Immature natural killer cell (primary cell): ENCODE results near the gene HTT. TPM values are rescaled to one million over a fixed set of nuclear protein-coding genes. Genes with fewer than 3 reads are reported as not detected.

Experiments
- DNase-seq, 3 donors: peaks; one replicate each; pipeline ENCODE4 v3.0.0; 2022; ENCODE audit warnings: mixed read lengths in 1 of 3
- H3K27ac Mint-ChIP-seq, 6 donors: one replicate each; pipeline ENCODE4 v1.8.0; 2020; ENCODE audit warnings: mixed read lengths in 6 of 6, mild to moderate bottlenecking in 5 of 6, inconsistent platforms in 4 of 6, moderate library complexity in 3 of 6
- H3K27me3 Mint-ChIP-seq, 3 donors: one replicate each; pipeline ENCODE4 v1.8.0; 2020 to 2021; ENCODE audit warnings: low read depth in 3 of 3, mild to moderate bottlenecking in 3 of 3, mixed read lengths in 3 of 3, moderate library complexity in 3 of 3, inconsistent platforms in 1 of 3
- H3K36me3 Mint-ChIP-seq, 3 donors: one replicate each; pipeline ENCODE4 v1.8.0; 2020; ENCODE audit warnings: mixed read lengths in 3 of 3, inconsistent platforms in 2 of 3, mild to moderate bottlenecking in 2 of 3
- H3K4me1 Mint-ChIP-seq, 2 donors: one replicate each; pipeline ENCODE4 v1.8.0; 2020; ENCODE audit warnings: inconsistent platforms in 2 of 2, mild to moderate bottlenecking in 2 of 2, mixed read lengths in 2 of 2, moderate library complexity in 1 of 2
- H3K4me3 Mint-ChIP-seq, 5 donors: one replicate each; pipeline ENCODE4 v1.8.0; 2020; ENCODE audit warnings: mild to moderate bottlenecking in 5 of 5, mixed read lengths in 5 of 5, inconsistent platforms in 3 of 5, moderate library complexity in 3 of 5
- H3K9me3 Mint-ChIP-seq, 6 donors: one replicate each; pipeline ENCODE4 v1.8.0; 2020; ENCODE audit warnings: mild to moderate bottlenecking in 6 of 6, mixed read lengths in 6 of 6, inconsistent platforms in 4 of 6, moderate library complexity in 3 of 6
- polyA plus RNA-seq, 3 donors: library from polyadenylated mRNA; unstranded; fragments of 300-500 nt; fragmentation: Illumina TruSeq; gene quantifications; one replicate each; pipeline ENCODE4 v1.2.3, GENCODE V29; 2021

HTT gene
- polyA plus RNA-seq, 3 donors from 2014 or later = 5.3 to 16.9 (median 6.2) TPM

GRCh38 chr4:3199653-3200422, 125.4 kb downstream of the HTT start:
- H3K27ac Mint-ChIP-seq = peak overlapping the region; percentile 92 to 99 (median 96)
- H3K27me3 Mint-ChIP-seq = peaks cover 0 to 9% (median 3%) of the 10 kb centered on the region in 3 donors
- no peaks in the 10 kb centered on the region for H3K9me3 Mint-ChIP-seq
- H3K4me3 Mint-ChIP-seq = no peak overlapping the region
- peaks cover 93 to 94% of the 10 kb centered on the region in 2 donors for H3K4me1 Mint-ChIP-seq
- no peak for DNase-seq
- peaks cover 0 to 23% (median 4%) of the 10 kb centered on the region in 3 donors for H3K36me3 Mint-ChIP-seq

- Mint-ChIP-seq H3K4me1 (peaks cover 88 to 90% of the 10 kb centered on the region in 2 donors), H3K27ac (peak overlapping the region; percentile 92 to 99 (median 98)), H3K9me3 (no peaks in the 10 kb centered on the region), H3K4me3 (peak overlapping the region in 3 of 5 donors; percentile 38 to 56 (median 45)), H3K36me3 (peaks cover 0 to 19% (median under 1%) of the 10 kb centered on the region in 3 donors), H3K27me3 (peaks cover 0 to 9% (median 3%) of the 10 kb centered on the region in 3 donors)
- DNase-seq = no peak
Observed at GRCh38 chr4:3200423-3201090, 126.1 kb downstream of the HTT start.

- Mint-ChIP-seq H3K4me1 (peaks cover 82 to 86% of the 10 kb centered on the region in 2 donors), H3K4me3 (peak overlapping the region; percentile 70 to 92 (median 85)), H3K27me3 (peaks cover 0 to 9% (median 3%) of the 10 kb centered on the region in 3 donors), H3K9me3 (no peaks in the 10 kb centered on the region), H3K27ac (peak overlapping the region; percentile 92 to 99 (median 98)), H3K36me3 (peaks cover 4 to 23% (median 9%) of the 10 kb centered on the region in 3 donors)
- DNase-seq = peak; percentile 82 to 86 (median 85)
Observed at GRCh38 chr4:3201718-3202702, 127.5 kb downstream of the HTT start.

GRCh38 chr4:3202836-3203820, 128.6 kb downstream of the HTT start:
- Mint-ChIP-seq H3K27me3 (peaks cover 0 to 9% (median 3%) of the 10 kb centered on the region in 3 donors), H3K4me1 (peaks cover 75 to 83% of the 10 kb centered on the region in 2 donors), H3K9me3 (no peaks in the 10 kb centered on the region), H3K4me3 (peak overlapping the region; percentile 70 to 92 (median 85)), H3K27ac (peak overlapping the region; percentile 92 to 99 (median 98)), H3K36me3 (peaks cover 13 to 34% (median 19%) of the 10 kb centered on the region in 3 donors)
- peak; percentile 47 to 62 (median 59) for DNase-seq

GRCh38 chr4:3203971-3204431, 129.5 kb downstream of the HTT start:
- H3K4me1 Mint-ChIP-seq = peaks cover 67 to 83% of the 10 kb centered on the region in 2 donors
- H3K36me3 Mint-ChIP-seq = peaks cover 20 to 39% (median 26%) of the 10 kb centered on the region in 3 donors
- H3K27ac Mint-ChIP-seq = peak overlapping the region; percentile 92 to 99 (median 98)
- peak overlapping the region; percentile 70 to 92 (median 85) for H3K4me3 Mint-ChIP-seq
- peaks cover 0 to 9% (median 3%) of the 10 kb centered on the region in 3 donors for H3K27me3 Mint-ChIP-seq
- no peak for DNase-seq
- no peaks in the 10 kb centered on the region for H3K9me3 Mint-ChIP-seq

GRCh38 chr4:3205995-3206394, 131.5 kb downstream of the HTT start:
- peaks cover 3 to 9% (median 4%) of the 10 kb centered on the region in 3 donors for H3K27me3 Mint-ChIP-seq
- DNase-seq = no peak
- peak overlapping the region in 5 of 6 donors; percentile 3 to 81 (median 67) for H3K27ac Mint-ChIP-seq
- peak overlapping the region in 2 of 5 donors; percentile 25 to 35 for H3K4me3 Mint-ChIP-seq
- peaks cover 50 to 65% of the 10 kb centered on the region in 2 donors for H3K4me1 Mint-ChIP-seq
- no peaks in the 10 kb centered on the region for H3K9me3 Mint-ChIP-seq
- H3K36me3 Mint-ChIP-seq = peaks cover 26 to 51% (median 30%) of the 10 kb centered on the region in 3 donors

GRCh38 chr4:3206439-3207100, 132.1 kb downstream of the HTT start:
- peaks cover 3 to 8% (median 4%) of the 10 kb centered on the region in 3 donors for H3K27me3 Mint-ChIP-seq
- peaks cover 26 to 51% (median 30%) of the 10 kb centered on the region in 3 donors for H3K36me3 Mint-ChIP-seq
- H3K9me3 Mint-ChIP-seq = no peaks in the 10 kb centered on the region
- peaks cover 46 to 59% of the 10 kb centered on the region in 2 donors for H3K4me1 Mint-ChIP-seq
- peak overlapping the region in 3 of 5 donors; percentile 18 to 35 (median 25) for H3K4me3 Mint-ChIP-seq
- H3K27ac Mint-ChIP-seq = peak overlapping the region in 5 of 6 donors; percentile 3 to 81 (median 67)
- DNase-seq = no peak

GRCh38 chr4:3207531-3208037, 133.1 kb downstream of the HTT start:
- H3K36me3 Mint-ChIP-seq = peaks cover 26 to 57% (median 33%) of the 10 kb centered on the region in 3 donors
- peaks cover 35 to 49% of the 10 kb centered on the region in 2 donors for H3K4me1 Mint-ChIP-seq
- peak overlapping the region in 2 of 6 donors; percentile 3 to 58 for H3K27ac Mint-ChIP-seq
- DNase-seq = no peak
- H3K4me3 Mint-ChIP-seq = no peak overlapping the region
- peaks cover 2 to 4% (median 3%) of the 10 kb centered on the region in 3 donors for H3K27me3 Mint-ChIP-seq
- H3K9me3 Mint-ChIP-seq = no peaks in the 10 kb centered on the region

- DNase-seq = no peak
- H3K4me3 Mint-ChIP-seq = no peak overlapping the region
- no peaks in the 10 kb centered on the region for H3K9me3 Mint-ChIP-seq
- peaks cover 26 to 66% (median 42%) of the 10 kb centered on the region in 3 donors for H3K36me3 Mint-ChIP-seq
- H3K27me3 Mint-ChIP-seq = peaks cover 2 to 7% (median 4%) of the 10 kb centered on the region in 3 donors
- peaks cover 23 to 36% of the 10 kb centered on the region in 2 donors for H3K4me1 Mint-ChIP-seq
- peak overlapping the region in 1 of 6 donors; percentile 3 for H3K27ac Mint-ChIP-seq
Observed at GRCh38 chr4:3208826-3209225, 134.3 kb downstream of the HTT start.

GRCh38 chr4:3209551-3210325, 135.3 kb downstream of the HTT start:
- H3K27ac Mint-ChIP-seq = peak overlapping the region in 1 of 6 donors; percentile 6
- no peak overlapping the region for H3K4me3 Mint-ChIP-seq
- H3K9me3 Mint-ChIP-seq = no peaks in the 10 kb centered on the region
- H3K27me3 Mint-ChIP-seq = peaks cover 0 to 7% (median 4%) of the 10 kb centered on the region in 3 donors
- H3K4me1 Mint-ChIP-seq = peaks cover 14 to 32% of the 10 kb centered on the region in 2 donors
- peaks cover 34 to 72% (median 49%) of the 10 kb centered on the region in 3 donors for H3K36me3 Mint-ChIP-seq
- no peak for DNase-seq

GRCh38 chr4:3210467-3210866, 136.0 kb downstream of the HTT start:
- Mint-ChIP-seq H3K4me1 (peaks cover 11 to 27% of the 10 kb centered on the region in 2 donors), H3K27me3 (peaks cover 0 to 7% (median 4%) of the 10 kb centered on the region in 3 donors), H3K36me3 (peaks cover 37 to 79% (median 53%) of the 10 kb centered on the region in 3 donors)

More at GRCh38 chr4:3210467-3210866, 136.0 kb downstream of the HTT start:
- DNase-seq = no peak
- Mint-ChIP-seq H3K27ac (no peak overlapping the region), H3K9me3 (no peaks in the 10 kb centered on the region), H3K4me3 (no peak overlapping the region)
